Measurements from ENCODE around the gene RUNX1.

The RUNX1 gene

DNA sequence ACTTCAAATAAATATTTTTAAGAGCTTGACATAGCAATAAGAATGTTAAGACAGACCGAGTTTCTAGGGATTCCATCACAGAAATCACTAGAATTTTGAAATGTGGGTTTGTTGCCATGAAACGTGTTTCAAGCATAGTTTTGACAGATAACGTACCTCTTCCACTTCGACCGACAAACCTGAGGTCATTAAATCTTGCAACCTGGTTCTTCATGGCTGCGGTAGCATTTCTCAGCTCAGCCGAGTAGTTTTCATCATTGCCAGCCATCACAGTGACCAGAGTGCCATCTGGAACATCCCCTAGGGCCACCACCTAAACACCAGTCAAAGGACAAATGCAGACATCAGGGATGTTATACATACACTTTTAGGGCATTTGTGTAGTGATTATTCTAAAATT lies 168.7 kb downstream of the RUNX1 start:
- Histone ChIP-seq H3K4me3 (ENCODE audit: low read depth, low read length) (no peak overlapping the region), H3K18ac (ENCODE audit: low read length) (peak overlapping the region; percentile 23), H2AK5ac (ENCODE audit: low read length) (no peak overlapping the region), H3K4me2 (ENCODE audit: low read length) (no peak overlapping the region), H3K9ac (ENCODE audit: low read length) (no peak overlapping the region), H3K23ac (ENCODE audit: low read length) (no peak overlapping the region), H2BK120ac (ENCODE audit: insufficient read depth, low read length, poor library complexity) (no peak overlapping the region), H3K9me3 (ENCODE audit: insufficient read depth, low read depth, low read length) (no peaks in the 10 kb centered on the region), H2AFZ (ENCODE audit: insufficient read depth, low read length, poor library complexity) (no peak overlapping the region), H4K91ac (ENCODE audit: low read depth, low read length) (no peak overlapping the region), H3K27me3 (ENCODE audit: insufficient read depth, low read length) (no peaks in the 10 kb centered on the region), H3K4ac (ENCODE audit: low read depth, low read length) (no peak overlapping the region), H2BK12ac (ENCODE audit: low read length) (no peak overlapping the region), H3K79me2 (ENCODE audit: control insufficient read depth, insufficient read depth, low read length, poor library complexity) (no peaks in the 10 kb centered on the region), H2BK5ac (ENCODE audit: low read depth, low read length, poor library complexity) (no peak overlapping the region), H3K36me3 (ENCODE audit: control insufficient read depth in 1 of 2, insufficient read depth in 2 of 2, low read length in 2 of 2) (peaks cover 6 to 23% of the 10 kb centered on the region in 2 experiments), H3K14ac (ENCODE audit: low read length) (no peak overlapping the region), H3K79me1 (ENCODE audit: low read length) (peaks cover 2% of the 10 kb centered on the region), H4K12ac (ENCODE audit: low read depth, low read length) (no peak overlapping the region), H3K4me1 (ENCODE audit: control insufficient read depth in 1 of 2, insufficient read depth in 2 of 2, low read length in 2 of 2) (peaks cover 0 to 6% of the 10 kb centered on the region in 2 experiments), H4K8ac (ENCODE audit: low read depth, low read length) (no peak overlapping the region), H3K27ac (ENCODE audit: low read depth, low read length) (no peak overlapping the region)
- no CpG with 5 or more reads among the region's 7 CpGs for WGBS (ENCODE audit: extremely low coverage, insufficient coverage, insufficient read length)
- peak; percentile 77 to 92 for DNase-seq

GRCh38 chr21:34878940-34879339 lies 170.2 kb downstream of the RUNX1 start:
- Histone ChIP-seq H3K4me2 (ENCODE audit: low read length) (no peak overlapping the region), H3K18ac (ENCODE audit: low read length) (no peak overlapping the region), H2AFZ (ENCODE audit: insufficient read depth, low read length, poor library complexity) (no peak overlapping the region), H4K91ac (ENCODE audit: low read depth, low read length) (no peak overlapping the region), H3K9me3 (ENCODE audit: insufficient read depth, low read depth, low read length) (no peaks in the 10 kb centered on the region), H3K27ac (ENCODE audit: low read depth, low read length) (no peak overlapping the region), H3K27me3 (ENCODE audit: insufficient read depth, low read length) (no peaks in the 10 kb centered on the region), H3K79me1 (ENCODE audit: low read length) (peaks cover 2% of the 10 kb centered on the region), H3K4ac (ENCODE audit: low read depth, low read length) (no peak overlapping the region), H4K8ac (ENCODE audit: low read depth, low read length) (no peak overlapping the region), H3K14ac (ENCODE audit: low read length) (no peak overlapping the region), H2BK12ac (ENCODE audit: low read length) (no peak overlapping the region), H4K12ac (ENCODE audit: low read depth, low read length) (no peak overlapping the region), H2AK5ac (ENCODE audit: low read length) (no peak overlapping the region), H3K36me3 (ENCODE audit: control insufficient read depth in 1 of 2, insufficient read depth in 2 of 2, low read length in 2 of 2) (peaks cover 11 to 30% of the 10 kb centered on the region in 2 experiments), H3K4me1 (ENCODE audit: control insufficient read depth in 1 of 2, insufficient read depth in 2 of 2, low read length in 2 of 2) (peaks cover 0 to 8% of the 10 kb centered on the region in 2 experiments), H3K4me3 (ENCODE audit: low read depth, low read length) (no peak overlapping the region), H2BK5ac (ENCODE audit: low read depth, low read length, poor library complexity) (no peak overlapping the region), H3K9ac (ENCODE audit: low read length) (no peak overlapping the region), H3K23ac (ENCODE audit: low read length) (no peak overlapping the region), H2BK120ac (ENCODE audit: insufficient read depth, low read length, poor library complexity) (no peak overlapping the region), H3K79me2 (ENCODE audit: control insufficient read depth, insufficient read depth, low read length, poor library complexity) (no peaks in the 10 kb centered on the region)
- no peak for DNase-seq
- WGBS (ENCODE audit: extremely low coverage, insufficient coverage, insufficient read length) = no CpG with 5 or more reads among the region's 2 CpGs

DNA sequence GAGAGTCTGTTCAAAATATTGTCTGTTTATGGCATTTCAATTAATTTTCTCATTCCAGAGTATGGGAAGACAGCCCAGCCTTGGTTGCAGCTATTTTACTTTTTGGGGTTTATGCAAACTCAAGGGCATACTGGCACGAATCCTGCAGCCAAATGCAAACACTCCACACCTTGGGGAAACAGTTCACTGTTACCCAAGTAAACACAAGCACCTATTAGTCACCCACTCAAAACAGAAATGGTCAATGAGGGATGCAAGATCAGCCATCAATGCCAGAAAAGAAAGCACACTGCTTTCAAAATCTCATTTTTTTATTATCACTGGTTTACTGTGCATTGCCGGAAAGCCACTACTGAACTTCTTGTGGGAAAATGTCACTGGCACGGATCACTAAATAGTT lies 170.6 kb downstream of the RUNX1 start:
- H3K18ac ChIP-seq (ENCODE audit: low read length) = no peak overlapping the region
- H3K4ac ChIP-seq (ENCODE audit: low read depth, low read length) = no peak overlapping the region
- H4K12ac ChIP-seq (ENCODE audit: low read depth, low read length) = no peak overlapping the region
- H3K79me1 ChIP-seq (ENCODE audit: low read length) = no peaks in the 10 kb centered on the region
- no peak overlapping the region for H4K91ac ChIP-seq (ENCODE audit: low read depth, low read length)
- H2BK12ac ChIP-seq (ENCODE audit: low read length) = no peak overlapping the region
- H2AK5ac ChIP-seq (ENCODE audit: low read length) = no peak overlapping the region
- no peak for DNase-seq
- H3K27ac ChIP-seq (ENCODE audit: low read depth, low read length) = no peak overlapping the region
- H3K4me2 ChIP-seq (ENCODE audit: low read length) = no peak overlapping the region
- no peak overlapping the region for H3K14ac ChIP-seq (ENCODE audit: low read length)
- no peak overlapping the region for H2AFZ ChIP-seq (ENCODE audit: insufficient read depth, low read length, poor library complexity)
- no peak overlapping the region for H2BK5ac ChIP-seq (ENCODE audit: low read depth, low read length, poor library complexity)
- no peak overlapping the region for H2BK120ac ChIP-seq (ENCODE audit: insufficient read depth, low read length, poor library complexity)
- no CpG with 5 or more reads among the region's 3 CpGs for WGBS (ENCODE audit: extremely low coverage, insufficient coverage, insufficient read length)
- H3K36me3 ChIP-seq (ENCODE audit: control insufficient read depth in 1 of 2, insufficient read depth in 2 of 2, low read length in 2 of 2) = peaks cover 14 to 33% of the 10 kb centered on the region in 2 experiments
- no peak overlapping the region for H3K23ac ChIP-seq (ENCODE audit: low read length)
- no peaks in the 10 kb centered on the region for H3K27me3 ChIP-seq (ENCODE audit: insufficient read depth, low read length)
- H3K9ac ChIP-seq (ENCODE audit: low read length) = no peak overlapping the region
- no peaks in the 10 kb centered on the region for H3K9me3 ChIP-seq (ENCODE audit: insufficient read depth, low read depth, low read length)
- H4K8ac ChIP-seq (ENCODE audit: low read depth, low read length) = no peak overlapping the region
- no peaks in the 10 kb centered on the region for H3K79me2 ChIP-seq (ENCODE audit: control insufficient read depth, insufficient read depth, low read length, poor library complexity)
- peaks cover 0 to 8% of the 10 kb centered on the region in 2 experiments for H3K4me1 ChIP-seq (ENCODE audit: control insufficient read depth in 1 of 2, insufficient read depth in 2 of 2, low read length in 2 of 2)
- H3K4me3 ChIP-seq (ENCODE audit: low read depth, low read length) = no peak overlapping the region

- Histone ChIP-seq H3K14ac (ENCODE audit: low read length) (no peak overlapping the region), H3K79me1 (ENCODE audit: low read length) (no peaks in the 10 kb centered on the region), H3K23ac (ENCODE audit: low read length) (no peak overlapping the region), H3K36me3 (ENCODE audit: control insufficient read depth in 1 of 2, insufficient read depth in 2 of 2, low read length in 2 of 2) (peaks cover 19 to 39% of the 10 kb centered on the region in 2 experiments), H3K27ac (ENCODE audit: low read depth, low read length) (peak overlapping the region; percentile 58), H3K79me2 (ENCODE audit: control insufficient read depth, insufficient read depth, low read length, poor library complexity) (no peaks in the 10 kb centered on the region), H3K9me3 (ENCODE audit: insufficient read depth, low read depth, low read length) (no peaks in the 10 kb centered on the region), H4K12ac (ENCODE audit: low read depth, low read length) (no peak overlapping the region), H3K4me2 (ENCODE audit: low read length) (peak overlapping the region; percentile 2), H4K8ac (ENCODE audit: low read depth, low read length) (peak overlapping the region; percentile 35), H2AK5ac (ENCODE audit: low read length) (no peak overlapping the region), H2AFZ (ENCODE audit: insufficient read depth, low read length, poor library complexity) (no peak overlapping the region), H3K9ac (ENCODE audit: low read length) (no peak overlapping the region), H3K4ac (ENCODE audit: low read depth, low read length) (no peak overlapping the region), H3K4me1 (ENCODE audit: control insufficient read depth in 1 of 2, insufficient read depth in 2 of 2, low read length in 2 of 2) (peaks cover 3 to 10% of the 10 kb centered on the region in 2 experiments), H2BK120ac (ENCODE audit: insufficient read depth, low read length, poor library complexity) (no peak overlapping the region), H3K27me3 (ENCODE audit: insufficient read depth, low read length) (no peaks in the 10 kb centered on the region), H4K91ac (ENCODE audit: low read depth, low read length) (peak overlapping the region; percentile 5), H2BK5ac (ENCODE audit: low read depth, low read length, poor library complexity) (peak overlapping the region; percentile 33), H3K4me3 (ENCODE audit: low read depth, low read length) (no peak overlapping the region), H2BK12ac (ENCODE audit: low read length) (no peak overlapping the region), H3K18ac (ENCODE audit: low read length) (no peak overlapping the region)
- DNase-seq = peak; percentile 84 to 94
- WGBS (ENCODE audit: extremely low coverage, insufficient coverage, insufficient read length) = no CpG with 5 or more reads among the region's 10 CpGs
These were observed 171.5 kb downstream of the RUNX1 start for GRCh38 chr21:34877485-34878128.
